ENCODE measurements around the gene G6PC2.

G6PC2 gene

GRCh38 chr2:168894101-168894500 lies 7.0 kb upstream of the G6PC2 start:
- H3K4me1 Mint-ChIP-seq: peaks cover 6% of the 10 kb centered on the region
- no peak overlapping the region for H3K4me3 Mint-ChIP-seq
- H3K27ac Mint-ChIP-seq: no peak overlapping the region
- ATAC-seq (no peak), DNase-seq (no peak)
- H3K27me3 Mint-ChIP-seq: peaks cover 27% of the 10 kb centered on the region
- no peaks in the 10 kb centered on the region for H3K9me3 Mint-ChIP-seq

GRCh38 chr2:168894720-168895119 lies 6.4 kb upstream of the G6PC2 start:
- DNase-seq (no peak), ATAC-seq (no peak)
- Mint-ChIP-seq H3K9me3 (no peaks in the 10 kb centered on the region), H3K4me3 (no peak overlapping the region), H3K27me3 (peaks cover 27% of the 10 kb centered on the region), H3K27ac (no peak overlapping the region), H3K4me1 (peaks cover 6% of the 10 kb centered on the region)

- no peaks in the 10 kb centered on the region for H3K9me3 Mint-ChIP-seq
- no peak for DNase-seq
- peaks cover 2% of the 10 kb centered on the region for H3K4me1 Mint-ChIP-seq
- H3K4me3 Mint-ChIP-seq: no peak overlapping the region
- no peak for ATAC-seq
- H3K27me3 Mint-ChIP-seq: peaks cover 27% of the 10 kb centered on the region
- no peak overlapping the region for H3K27ac Mint-ChIP-seq
These were observed 5.3 kb upstream of the G6PC2 start for GRCh38 chr2:168895771-168896170.

GRCh38 chr2:168896783-168897182 lies 4.3 kb upstream of the G6PC2 start:
- no peak overlapping the region for H3K27ac Mint-ChIP-seq
- peaks cover 27% of the 10 kb centered on the region for H3K27me3 Mint-ChIP-seq
- DNase-seq (no peak), ATAC-seq (no peak)
- no peak overlapping the region for H3K4me3 Mint-ChIP-seq
- no peaks in the 10 kb centered on the region for H3K4me1 Mint-ChIP-seq
- no peaks in the 10 kb centered on the region for H3K9me3 Mint-ChIP-seq

- Mint-ChIP-seq H3K27me3 (peaks cover 27% of the 10 kb centered on the region), H3K4me3 (no peak overlapping the region), H3K4me1 (no peaks in the 10 kb centered on the region), H3K27ac (no peak overlapping the region), H3K9me3 (no peaks in the 10 kb centered on the region)
- DNase-seq: no peak
- ATAC-seq: no peak
These were observed 3.6 kb upstream of the G6PC2 start for GRCh38 chr2:168897449-168897848.

- ATAC-seq (no peak), DNase-seq (no peak)
- Mint-ChIP-seq H3K9me3 (no peaks in the 10 kb centered on the region), H3K4me1 (no peaks in the 10 kb centered on the region), H3K4me3 (no peak overlapping the region), H3K27ac (no peak overlapping the region), H3K27me3 (no peaks in the 10 kb centered on the region)
These were observed 2.8 kb downstream of the G6PC2 start for GRCh38 chr2:168903888-168904287.

- Mint-ChIP-seq H3K4me1 (no peaks in the 10 kb centered on the region), H3K27ac (no peak overlapping the region), H3K4me3 (no peak overlapping the region), H3K27me3 (no peaks in the 10 kb centered on the region), H3K9me3 (no peaks in the 10 kb centered on the region)
- no peak for DNase-seq
- no peak for ATAC-seq
These were observed 3.3 kb downstream of the G6PC2 start for GRCh38 chr2:168904358-168904757.

GRCh38 chr2:168907940-168908662 lies 7.0 kb downstream of the G6PC2 start:
- ATAC-seq (no peak), DNase-seq (no peak)
- Mint-ChIP-seq H3K4me1 (peaks cover 5% of the 10 kb centered on the region), H3K27me3 (peaks cover 26% of the 10 kb centered on the region), H3K4me3 (no peak overlapping the region), H3K27ac (no peak overlapping the region), H3K9me3 (no peaks in the 10 kb centered on the region)

- Mint-ChIP-seq H3K4me3 (no peak overlapping the region), H3K27ac (no peak overlapping the region)
These were observed 9.2 kb downstream of the G6PC2 start for GRCh38 chr2:168910330-168910729.

GRCh38 chr2:168912466-168912865 lies 11.4 kb downstream of the G6PC2 start:
- Mint-ChIP-seq H3K4me3 (peak overlapping the region; percentile 54 to 62), H3K9me3 (peaks cover 0 to 7% of the 10 kb centered on the region in 2 donors), H3K4me1 (peaks cover 11% of the 10 kb centered on the region), H3K27ac (peak overlapping the region in 1 of 2 donors; percentile 44), H3K27me3 (peaks cover 38% of the 10 kb centered on the region)
- ATAC-seq (no peak), DNase-seq (no peak)

More at GRCh38 chr2:168910330-168910729, 9.2 kb downstream of the G6PC2 start:
- Mint-ChIP-seq H3K27me3 (peaks cover 38% of the 10 kb centered on the region), H3K4me1 (peaks cover 5% of the 10 kb centered on the region), H3K9me3 (peaks cover 0 to 7% of the 10 kb centered on the region in 2 donors)
- DNase-seq: no peak
- ATAC-seq: no peak

- Mint-ChIP-seq H3K4me3 (peak overlapping the region; percentile 54 to 62), H3K9me3 (peaks cover 0 to 7% of the 10 kb centered on the region in 2 donors), H3K27ac (peak overlapping the region in 1 of 2 donors; percentile 63), H3K27me3 (peaks cover 39% of the 10 kb centered on the region), H3K4me1 (peaks cover 11% of the 10 kb centered on the region)
- ATAC-seq (peak; percentile 49), DNase-seq (no peak)
These were observed 11.8 kb downstream of the G6PC2 start for GRCh38 chr2:168912901-168913369.

- H3K27me3 Mint-ChIP-seq: peaks cover 45% of the 10 kb centered on the region
- ATAC-seq (no peak), DNase-seq (no peak)
- peaks cover 11% of the 10 kb centered on the region for H3K4me1 Mint-ChIP-seq
- no peak overlapping the region for H3K27ac Mint-ChIP-seq
- peaks cover 0 to 7% of the 10 kb centered on the region in 2 donors for H3K9me3 Mint-ChIP-seq
- H3K4me3 Mint-ChIP-seq: no peak overlapping the region
These were observed 12.4 kb downstream of the G6PC2 start for GRCh38 chr2:168913495-168913894.

- peak; percentile 71 for ATAC-seq
- DNase-seq: no peak
- Mint-ChIP-seq H3K4me1 (peaks cover 16% of the 10 kb centered on the region), H3K27me3 (peaks cover 41% of the 10 kb centered on the region), H3K27ac (no peak overlapping the region), H3K4me3 (no peak overlapping the region), H3K9me3 (peaks cover 0 to 7% of the 10 kb centered on the region in 2 donors)
These were observed 14.6 kb downstream of the G6PC2 start for GRCh38 chr2:168915441-168916330.

GRCh38 chr2:168916331-168916675 lies 15.2 kb downstream of the G6PC2 start:
- ATAC-seq (no peak), DNase-seq (no peak)
- peaks cover 16% of the 10 kb centered on the region for H3K4me1 Mint-ChIP-seq
- H3K9me3 Mint-ChIP-seq: peaks cover 0 to 7% of the 10 kb centered on the region in 2 donors
- H3K4me3 Mint-ChIP-seq: no peak overlapping the region
- H3K27me3 Mint-ChIP-seq: peaks cover 41% of the 10 kb centered on the region
- no peak overlapping the region for H3K27ac Mint-ChIP-seq

- DNase-seq (no peak), ATAC-seq (no peak)
- no peaks in the 10 kb centered on the region for H3K9me3 Mint-ChIP-seq
- H3K27ac Mint-ChIP-seq: no peak overlapping the region
- peaks cover 35% of the 10 kb centered on the region for H3K27me3 Mint-ChIP-seq
- peaks cover 12% of the 10 kb centered on the region for H3K4me1 Mint-ChIP-seq
- no peak overlapping the region for H3K4me3 Mint-ChIP-seq
These were observed 19.5 kb downstream of the G6PC2 start for GRCh38 chr2:168920504-168921157.

All from stimulated activated naive CD8-positive, alpha-beta T cell treated with anti-CD3 and anti-CD28 coated beads, Interleukin-15, amount 100 ng/mL, for 72 hours (primary cell).